Measurements from ENCODE around the gene HIGD2A.
A peak's percentile ranks its signal among the peaks of the same experiment; 100 is the strongest.

HIGD2A gene, protein sequence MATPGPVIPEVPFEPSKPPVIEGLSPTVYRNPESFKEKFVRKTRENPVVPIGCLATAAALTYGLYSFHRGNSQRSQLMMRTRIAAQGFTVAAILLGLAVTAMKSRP

DNA sequence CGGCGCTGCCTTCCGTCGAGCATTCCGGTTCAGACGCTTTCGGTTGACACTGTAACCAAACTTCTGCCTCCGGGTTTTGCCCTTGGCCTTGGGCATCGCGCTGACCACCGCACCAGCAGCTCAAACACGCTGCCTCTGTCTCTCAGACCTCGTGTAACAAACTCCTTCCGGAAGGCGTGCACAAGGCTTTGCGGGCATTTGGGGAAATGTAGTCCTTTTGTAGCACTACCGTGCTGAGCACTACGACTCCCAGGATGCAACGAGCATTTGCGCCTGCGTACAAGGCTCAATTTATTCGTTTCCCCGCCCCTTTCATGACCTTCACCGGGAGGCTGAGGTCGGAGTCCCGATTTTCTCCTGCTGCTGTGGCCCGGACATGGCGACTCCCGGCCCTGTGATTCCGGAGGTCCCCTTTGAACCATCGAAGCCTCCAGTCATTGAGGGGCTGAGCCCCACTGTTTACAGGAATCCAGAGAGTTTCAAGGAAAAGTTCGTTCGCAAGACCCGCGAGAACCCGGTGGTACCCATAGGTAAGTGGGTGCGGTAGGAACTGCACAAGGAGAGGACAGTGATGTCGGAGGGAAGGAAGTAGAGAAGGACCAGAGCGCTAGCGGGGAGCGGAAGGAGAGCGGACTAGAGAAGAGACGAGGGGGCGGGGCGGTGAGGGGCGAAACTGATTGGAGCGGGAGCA, at the start of gene HIGD2A, which contains the start of gene NOP16:
Gene HIGD2A, plus strand, starts transcription at position 308 of the 691 bp plus-strand sequence. Its CDS starts 69 bp downstream, at position 377.
Gene NOP16, minus strand, starts transcription at position 155 of the 691 bp plus-strand sequence. Its CDS starts 59 bp downstream, at position 96.
- Mint-ChIP-seq H3K4me3 (peak within 1 kb of the TSS; percentile 98 to 100), H3K27ac (peak within 1 kb of the TSS; percentile 99), H3K27me3 (no peaks in the 10 kb centered on the region), H3K9me3 (no peaks in the 10 kb centered on the region), H3K36me3 (peaks cover 43 to 72% of the 10 kb centered on the region in 2 donors), H3K4me1 (peaks cover 22 to 53% of the 10 kb centered on the region in 2 donors)
- peak; percentile 96 for DNase-seq
- ATAC-seq (replicated peaks), result peak; percentile 90 to 91

DNA sequence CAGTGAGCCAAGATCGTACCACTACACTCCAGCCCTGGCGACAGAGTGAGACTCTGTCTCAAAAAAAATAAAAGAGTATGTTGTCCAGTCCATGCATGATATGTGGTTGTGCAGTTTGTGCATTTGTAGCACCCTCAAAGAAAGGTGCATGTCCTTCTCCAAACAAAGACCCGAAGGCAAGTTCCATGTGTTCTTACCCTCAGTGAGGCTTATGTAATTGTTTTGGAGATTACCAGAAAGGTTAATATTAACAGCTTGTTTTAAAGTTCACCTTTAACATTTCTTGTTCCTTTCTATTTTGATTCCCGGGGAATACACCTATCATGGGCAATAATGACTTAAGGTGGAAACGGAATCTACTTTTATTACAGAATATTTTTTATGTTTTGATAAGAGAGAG, 49.2 kb upstream of the HIGD2A start:
- Mint-ChIP-seq H3K9me3 (peaks cover 3 to 4% of the 10 kb centered on the region in 2 donors), H3K4me1 (no peaks in the 10 kb centered on the region), H3K36me3 (peaks cover 27 to 36% of the 10 kb centered on the region in 2 donors), H3K27me3 (no peaks in the 10 kb centered on the region), H3K27ac (no peak overlapping the region), H3K4me3 (no peak overlapping the region)
- DNase-seq (no peak), ATAC-seq (replicated peaks) (no peak)

DNA sequence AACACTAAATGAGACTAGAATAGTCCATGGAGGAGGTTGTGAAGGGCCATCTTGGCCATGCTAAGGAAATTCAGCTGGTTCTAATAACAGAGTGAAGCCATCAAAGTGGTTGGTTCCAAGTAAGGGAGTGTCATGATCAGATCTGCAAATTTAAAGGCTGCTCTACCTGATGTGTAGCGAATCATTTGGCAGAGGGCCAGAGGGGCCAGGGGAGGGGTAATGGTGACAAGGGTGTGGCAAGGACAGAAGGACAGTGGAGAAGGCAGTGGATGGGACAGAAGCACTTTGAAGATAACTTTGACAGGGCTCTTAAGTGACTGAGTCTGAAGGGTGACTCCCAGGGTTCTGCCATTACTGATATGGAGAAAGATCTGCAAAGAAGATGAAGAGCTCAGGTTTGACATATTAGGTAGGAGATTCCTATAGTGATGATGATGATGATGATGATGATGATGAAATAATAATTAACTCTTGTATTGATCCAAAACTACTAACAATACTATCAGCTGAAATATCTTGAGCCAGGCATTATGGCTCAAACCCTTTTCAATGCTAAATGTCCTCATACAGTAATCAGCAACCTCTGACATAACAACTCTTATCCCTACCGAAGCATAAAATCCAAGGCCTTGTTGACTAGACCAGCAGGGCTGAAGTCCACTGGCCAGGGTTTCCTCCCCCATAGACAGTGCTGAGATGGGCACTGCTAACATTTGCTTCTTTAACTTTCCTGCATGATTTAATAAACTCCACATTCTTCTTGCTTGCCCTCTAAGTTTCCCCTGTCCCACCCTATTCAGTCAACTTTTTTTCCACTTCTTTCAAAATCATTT, 47.0 kb upstream of the HIGD2A start:
- DNase-seq (no peak), ATAC-seq (replicated peaks) (no peak)
- Mint-ChIP-seq H3K4me1 (no peaks in the 10 kb centered on the region), H3K9me3 (no peaks in the 10 kb centered on the region), H3K4me3 (no peak overlapping the region), H3K36me3 (peaks cover 20 to 35% of the 10 kb centered on the region in 2 donors), H3K27me3 (no peaks in the 10 kb centered on the region), H3K27ac (no peak overlapping the region)

DNA sequence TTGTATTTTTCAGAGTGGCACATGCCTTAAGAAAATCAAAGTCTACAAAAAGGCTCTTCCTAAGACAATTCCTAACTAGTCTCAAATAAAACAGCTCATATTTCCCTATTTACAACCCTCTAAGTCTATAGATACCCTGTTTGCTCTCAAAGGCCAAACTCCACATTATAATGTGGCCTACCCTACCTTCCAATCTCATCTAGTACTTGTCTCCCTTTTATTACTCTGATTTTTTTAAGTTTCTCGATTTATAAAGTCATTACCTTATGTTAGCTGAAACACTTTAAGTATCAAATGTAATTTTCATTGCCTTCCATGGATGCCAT, 46.4 kb upstream of the HIGD2A start:
- Mint-ChIP-seq H3K36me3 (peaks cover 15 to 30% of the 10 kb centered on the region in 2 donors), H3K4me3 (no peak overlapping the region), H3K9me3 (no peaks in the 10 kb centered on the region), H3K27me3 (no peaks in the 10 kb centered on the region), H3K4me1 (no peaks in the 10 kb centered on the region), H3K27ac (no peak overlapping the region)
- no peak for DNase-seq
- no peak for ATAC-seq (replicated peaks)

DNA sequence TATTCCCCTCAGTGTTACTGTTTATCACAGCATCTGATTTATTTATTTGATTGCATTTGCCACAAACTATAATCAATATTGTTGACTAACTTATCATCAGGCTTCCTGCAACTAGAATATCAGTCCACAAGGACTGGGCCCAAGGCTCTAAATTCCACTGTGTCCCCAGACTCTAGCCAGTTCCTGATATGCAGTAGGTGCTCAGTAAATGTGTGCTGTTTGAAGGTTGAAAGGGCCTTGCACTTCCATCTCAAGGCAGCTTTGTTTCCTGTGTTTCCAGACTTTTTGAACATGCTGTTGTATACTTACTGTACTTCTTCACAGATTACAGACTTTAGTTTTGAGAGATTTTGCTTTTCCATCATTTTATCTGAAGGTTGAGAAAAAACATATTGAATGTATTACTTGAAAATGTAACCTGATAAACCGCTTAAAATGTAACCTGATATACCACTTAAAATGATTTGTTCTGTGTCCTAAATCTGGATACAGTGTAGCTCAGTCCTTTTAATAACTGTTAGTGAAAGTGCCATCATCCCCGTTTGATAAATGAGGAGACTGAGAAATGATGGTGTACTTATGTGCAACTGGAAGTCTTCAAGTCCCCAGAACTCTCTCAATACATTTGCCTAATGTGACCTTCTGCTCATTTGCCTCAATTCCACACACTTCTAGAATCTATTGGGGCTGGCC, 45.6 kb upstream of the HIGD2A start:
- Mint-ChIP-seq H3K9me3 (no peaks in the 10 kb centered on the region), H3K27me3 (no peaks in the 10 kb centered on the region), H3K27ac (no peak overlapping the region), H3K36me3 (peaks cover 16 to 31% of the 10 kb centered on the region in 2 donors), H3K4me1 (no peaks in the 10 kb centered on the region), H3K4me3 (no peak overlapping the region)
- no peak for DNase-seq
- no peak for ATAC-seq (replicated peaks)

DNA sequence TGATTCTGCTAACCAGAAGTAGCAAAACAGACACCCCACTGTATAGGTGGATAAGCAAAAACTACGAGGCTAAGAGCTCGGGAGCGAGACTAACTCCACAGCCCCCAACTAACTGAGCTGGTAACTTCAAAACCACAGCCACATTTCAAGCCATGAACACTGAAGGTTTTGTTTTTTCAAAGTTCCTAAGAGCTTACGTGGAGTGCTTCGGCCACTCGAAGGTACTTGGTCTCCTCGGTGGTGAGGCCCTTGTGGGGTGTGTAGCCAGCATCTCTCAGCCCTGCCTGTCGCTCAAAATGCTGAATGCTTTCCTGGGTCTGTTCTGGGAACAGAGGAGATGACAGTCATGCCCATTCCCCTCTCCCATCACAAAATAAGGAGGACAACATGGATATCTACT, 38.1 kb upstream of the HIGD2A start:
- Mint-ChIP-seq H3K4me1 (peaks cover 19 to 22% of the 10 kb centered on the region in 2 donors), H3K27me3 (no peaks in the 10 kb centered on the region), H3K4me3 (no peak overlapping the region), H3K9me3 (no peaks in the 10 kb centered on the region), H3K27ac (no peak overlapping the region), H3K36me3 (peaks cover 40 to 53% of the 10 kb centered on the region in 2 donors)
- DNase-seq, result no peak
- ATAC-seq (replicated peaks), result no peak

DNA sequence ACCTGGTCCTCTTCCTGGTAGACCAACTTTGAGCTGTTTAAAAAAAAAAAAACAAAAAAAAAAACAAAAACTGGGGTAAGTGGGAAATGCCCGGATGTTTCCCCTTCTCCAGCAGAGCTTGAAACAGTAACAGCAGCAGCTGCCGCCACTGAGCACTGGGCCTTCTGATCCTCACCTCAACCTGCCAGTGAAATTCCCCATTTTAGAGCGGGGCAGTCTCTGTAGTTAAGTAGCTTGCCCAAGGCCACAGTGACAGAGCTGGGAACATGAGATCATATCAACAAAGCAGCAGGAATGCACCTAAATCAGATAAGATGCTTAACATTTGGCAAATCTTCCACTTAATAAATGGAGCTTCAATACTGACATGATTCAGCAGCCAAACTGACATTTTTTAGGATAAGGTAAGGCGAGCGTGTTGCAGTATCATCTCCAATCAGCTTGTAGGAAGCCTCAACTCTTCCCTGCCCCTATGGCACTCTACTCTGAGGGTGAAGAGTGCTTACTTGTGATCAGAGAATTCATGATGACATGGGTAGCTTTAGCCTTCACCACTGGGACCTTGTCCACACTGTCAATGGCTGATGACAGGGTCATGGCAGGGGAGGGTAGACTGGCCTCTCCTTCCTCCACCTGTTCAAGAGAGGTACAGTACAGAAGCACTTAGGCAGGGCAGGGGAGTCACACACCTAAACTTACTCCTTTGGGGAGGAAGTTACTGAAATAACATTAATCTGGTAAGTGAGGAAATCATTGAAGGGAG, 36.3 kb upstream of the HIGD2A start:
- Mint-ChIP-seq H3K4me3 (no peak overlapping the region), H3K36me3 (peaks cover 43 to 54% of the 10 kb centered on the region in 2 donors), H3K4me1 (peaks cover 20 to 24% of the 10 kb centered on the region in 2 donors), H3K9me3 (no peaks in the 10 kb centered on the region), H3K27me3 (no peaks in the 10 kb centered on the region), H3K27ac (peak overlapping the region; percentile 62)
- DNase-seq (no peak), ATAC-seq (replicated peaks) (peak in 1 of 2 donors; percentile 76)

DNA sequence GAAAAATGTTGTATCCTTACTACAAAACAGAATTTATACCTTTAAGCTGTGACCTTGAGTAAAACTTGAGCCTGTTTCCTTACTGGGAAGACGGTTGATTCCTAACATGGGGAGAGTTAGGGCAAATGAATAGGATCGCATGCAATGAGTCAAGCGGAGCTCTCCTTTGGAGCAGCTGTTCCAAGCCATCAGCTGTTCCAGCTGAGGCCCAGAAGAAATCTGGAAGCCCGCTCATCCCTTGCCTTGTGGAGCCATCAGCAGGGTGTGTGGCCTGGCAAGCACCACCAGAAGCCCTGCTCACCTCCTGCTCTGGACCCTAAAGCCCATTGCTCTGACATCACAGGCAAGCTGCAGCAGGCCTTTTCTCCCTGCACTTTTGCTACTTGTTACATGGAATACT, 35.0 kb upstream of the HIGD2A start:
- Mint-ChIP-seq H3K27me3 (no peaks in the 10 kb centered on the region), H3K9me3 (no peaks in the 10 kb centered on the region), H3K36me3 (peaks cover 38 to 52% of the 10 kb centered on the region in 2 donors), H3K4me3 (no peak overlapping the region), H3K4me1 (peaks cover 25 to 35% of the 10 kb centered on the region in 2 donors), H3K27ac (no peak overlapping the region)
- DNase-seq, result no peak
- ATAC-seq (replicated peaks), result no peak

DNA sequence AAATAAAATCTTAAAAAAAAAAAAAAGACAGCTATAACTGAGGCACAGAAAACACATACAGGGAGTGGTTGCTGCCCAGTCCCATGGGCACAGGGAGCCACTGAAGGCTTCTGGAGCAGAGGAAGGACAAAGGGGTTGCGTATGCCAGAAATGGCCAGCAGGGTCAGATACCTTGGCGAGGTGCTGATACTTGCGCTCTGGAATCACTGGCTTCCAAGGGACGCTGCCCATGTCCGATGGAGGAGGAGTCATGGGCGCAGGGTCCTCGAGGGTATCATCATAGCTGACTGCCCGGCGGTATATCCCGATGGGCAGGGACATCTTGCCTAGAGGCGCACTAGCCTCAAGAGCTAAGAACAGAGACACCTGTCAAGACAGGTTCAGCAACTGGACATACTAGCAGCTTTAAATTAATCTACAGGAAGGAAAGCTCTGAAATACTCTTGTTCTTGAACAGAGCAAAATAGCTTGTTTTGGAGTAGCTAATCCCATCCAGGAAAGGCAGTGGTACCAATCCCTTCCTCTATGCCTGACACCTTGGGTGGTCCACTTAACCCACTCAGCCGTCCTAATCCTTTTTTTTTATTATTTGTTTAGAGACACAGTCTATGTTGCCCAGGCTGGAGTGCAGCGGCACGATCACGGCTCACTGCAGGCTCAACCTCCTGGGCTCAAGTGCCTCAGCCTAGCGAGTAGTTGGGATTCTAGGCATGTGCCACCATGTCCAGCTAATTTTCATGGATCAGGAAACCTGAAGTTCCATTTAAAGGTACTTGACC, 33.0 kb upstream of the HIGD2A start:
- peaks cover 25 to 35% of the 10 kb centered on the region in 2 donors for H3K36me3 Mint-ChIP-seq
- ATAC-seq (replicated peaks), result no peak
- H3K4me3 Mint-ChIP-seq, result no peak overlapping the region
- no peak overlapping the region for H3K27ac Mint-ChIP-seq
- H3K9me3 Mint-ChIP-seq, result no peaks in the 10 kb centered on the region
- H3K4me1 Mint-ChIP-seq, result peaks cover 29 to 41% of the 10 kb centered on the region in 2 donors
- DNase-seq, result no peak
- no peaks in the 10 kb centered on the region for H3K27me3 Mint-ChIP-seq

DNA sequence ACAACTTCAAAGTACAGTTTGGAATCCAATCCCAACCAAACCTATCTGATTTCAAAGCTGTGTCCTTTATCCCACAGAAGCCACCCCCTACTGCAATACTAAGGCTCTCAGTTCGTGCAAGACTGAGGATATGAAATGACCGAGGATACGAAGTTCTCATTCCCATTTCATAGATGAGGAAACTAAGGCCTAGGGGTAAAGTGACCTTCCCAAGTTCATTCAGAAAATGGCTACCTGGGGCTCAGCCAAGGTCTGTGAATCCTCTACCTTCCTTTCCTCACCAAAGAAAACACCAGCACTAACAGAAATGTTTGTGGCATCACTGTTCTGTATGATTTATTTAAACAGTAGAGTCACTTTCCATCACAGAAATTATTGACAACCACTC, 32.4 kb upstream of the HIGD2A start:
- Mint-ChIP-seq H3K4me3 (no peak overlapping the region), H3K27me3 (no peaks in the 10 kb centered on the region), H3K4me1 (peaks cover 29 to 41% of the 10 kb centered on the region in 2 donors), H3K27ac (no peak overlapping the region), H3K9me3 (no peaks in the 10 kb centered on the region), H3K36me3 (peaks cover 22 to 32% of the 10 kb centered on the region in 2 donors)
- DNase-seq (no peak), ATAC-seq (replicated peaks) (no peak)

DNA sequence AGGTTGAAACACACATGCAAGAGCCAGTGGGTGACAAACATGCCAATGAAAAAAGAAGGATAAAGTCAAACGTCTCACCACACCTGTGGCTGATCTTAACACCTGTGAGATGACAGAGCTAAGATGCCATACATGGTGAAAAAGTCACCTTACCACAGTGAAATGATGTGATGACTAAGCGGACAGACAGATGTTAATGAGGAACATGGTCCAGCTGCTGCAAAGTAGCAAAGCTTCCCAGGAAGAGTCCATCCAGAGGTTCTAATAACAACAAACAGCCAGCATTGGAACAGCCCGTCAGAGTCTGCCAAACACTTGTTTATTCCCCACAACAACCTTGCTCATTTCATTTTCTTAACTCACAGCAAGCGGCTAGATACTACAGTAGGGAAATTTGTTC, 28.9 kb upstream of the HIGD2A start:
- H3K4me3 Mint-ChIP-seq, result peak overlapping the region in 1 of 2 donors; percentile 25
- H3K4me1 Mint-ChIP-seq, result peaks cover 18 to 45% of the 10 kb centered on the region in 2 donors
- peaks cover 12 to 17% of the 10 kb centered on the region in 2 donors for H3K36me3 Mint-ChIP-seq

DNA sequence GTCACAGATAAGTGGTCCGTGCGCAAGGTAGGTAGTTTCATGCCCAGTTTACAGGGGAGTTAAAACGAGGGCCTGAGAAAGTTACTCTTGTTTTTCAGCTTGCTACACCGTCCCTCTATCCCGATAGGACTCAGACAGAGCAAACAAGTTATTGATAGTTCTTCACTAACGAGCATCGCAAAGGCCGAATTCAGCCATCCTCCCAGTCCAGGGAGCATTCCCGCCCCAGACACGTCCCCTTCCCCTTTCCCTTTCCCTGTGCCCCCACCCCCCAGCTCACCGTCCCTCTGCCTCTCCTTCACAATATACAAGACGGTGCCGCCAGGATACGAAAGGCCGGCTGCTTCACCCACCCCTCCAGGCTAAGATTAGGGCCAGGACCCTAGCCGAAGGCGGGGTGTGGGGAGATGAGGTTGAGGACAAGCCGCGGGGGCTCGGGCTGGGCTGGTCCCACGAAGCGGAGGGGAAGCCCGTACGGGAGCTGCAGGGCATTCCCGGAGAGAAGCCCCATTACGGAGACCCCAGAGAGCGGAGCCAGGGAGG, 27.6 kb upstream of the HIGD2A start:
- ATAC-seq (replicated peaks), result peak; percentile 3 to 6
- H3K4me3 Mint-ChIP-seq, result peak overlapping the region; percentile 96 to 100
- no peaks in the 10 kb centered on the region for H3K9me3 Mint-ChIP-seq
- peaks cover 18 to 40% of the 10 kb centered on the region in 2 donors for H3K4me1 Mint-ChIP-seq
- H3K36me3 Mint-ChIP-seq, result peaks cover 8 to 13% of the 10 kb centered on the region in 2 donors
- DNase-seq, result no peak
- H3K27me3 Mint-ChIP-seq, result no peaks in the 10 kb centered on the region
- peak overlapping the region; percentile 98 for H3K27ac Mint-ChIP-seq

More for the DNA sequence above, 28.9 kb upstream of the HIGD2A start:
- Mint-ChIP-seq H3K27ac (no peak overlapping the region), H3K9me3 (no peaks in the 10 kb centered on the region), H3K27me3 (no peaks in the 10 kb centered on the region)
- no peak for ATAC-seq (replicated peaks)
- DNase-seq, result no peak

Data from stimulated activated naive B cell treated with anti-CD40 and anti-IgM and Interleukin-4, amounts not matched to agents 10 μg/mL and 1 μg/mL and 100 μg/mL, for 72 hours (primary cell).